ENCODE data around the gene DSE. TPM values are rescaled to one million over a fixed set of nuclear protein-coding genes. Genes with fewer than 3 reads are reported as not detected.

The DSE gene
- total and polyA plus RNA-seq, 2 donors (not counting 1 experiment from before 2014, with no cell fraction given) = 8.3 to 8.6 TPM

DNA sequence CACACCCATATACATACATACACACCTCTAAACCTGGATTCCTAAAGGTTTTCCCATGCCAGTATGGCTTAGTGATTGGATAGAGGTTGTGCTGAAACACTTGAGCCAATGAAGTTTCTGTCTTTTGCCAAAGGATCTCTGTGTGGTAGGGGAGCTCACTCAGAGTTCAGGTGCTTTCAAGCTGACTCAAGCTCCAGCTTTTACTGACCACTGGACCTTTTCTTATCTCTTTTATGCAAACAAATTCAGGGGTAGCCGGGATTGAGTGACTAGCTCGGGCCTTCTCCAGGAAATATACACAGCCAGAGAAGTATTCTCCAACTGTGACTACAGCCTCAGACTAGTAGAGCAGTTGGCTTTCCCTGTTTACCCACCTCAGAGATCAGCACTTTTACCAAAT is 21.5 kb upstream of the DSE start:
- no peaks in the 10 kb centered on the region for H3K4me1 ChIP-seq (ENCODE audit: control insufficient read depth in 2 of 2, insufficient read depth in 2 of 2, low read length in 2 of 2)
- H4K20me1 ChIP-seq (ENCODE audit: control insufficient read depth, insufficient read depth, low read length, poor library complexity, severe bottlenecking) = no peaks in the 10 kb centered on the region
- no peaks in the 10 kb centered on the region for H3K4me1 Mint-ChIP-seq
- intact Hi-C loops (cut with micrococcal nuclease) = no loop called here
- H3K27ac Mint-ChIP-seq = no peak overlapping the region
- CTCF ChIA-PET = interaction anchor here (1.2 kb wide), 1 partner anchor 186 kb away, joined by 4 read pairs; no protein-coding TSS in a partner anchor
- POLR2A ChIA-PET = no interaction called here
- no peak overlapping the region for H3K4me3 ChIP-seq (ENCODE audit: control extremely low read depth in 1 of 5, extremely low read depth in 1 of 5, insufficient read depth in 1 of 5, low read depth in 2 of 5, low read length in 4 of 5)
- WGBS (ENCODE audit: insufficient coverage) = 50% methylated on average over 2 of the region's 2 CpGs
- no peak for ATAC-seq (ENCODE audit: low read depth)
- no peak overlapping the region for H3K4me2 ChIP-seq (replicated peaks; ENCODE audit: low read depth, low read length, poor library complexity, severe bottlenecking)
- TF ChIP-seq, protein P1, sequence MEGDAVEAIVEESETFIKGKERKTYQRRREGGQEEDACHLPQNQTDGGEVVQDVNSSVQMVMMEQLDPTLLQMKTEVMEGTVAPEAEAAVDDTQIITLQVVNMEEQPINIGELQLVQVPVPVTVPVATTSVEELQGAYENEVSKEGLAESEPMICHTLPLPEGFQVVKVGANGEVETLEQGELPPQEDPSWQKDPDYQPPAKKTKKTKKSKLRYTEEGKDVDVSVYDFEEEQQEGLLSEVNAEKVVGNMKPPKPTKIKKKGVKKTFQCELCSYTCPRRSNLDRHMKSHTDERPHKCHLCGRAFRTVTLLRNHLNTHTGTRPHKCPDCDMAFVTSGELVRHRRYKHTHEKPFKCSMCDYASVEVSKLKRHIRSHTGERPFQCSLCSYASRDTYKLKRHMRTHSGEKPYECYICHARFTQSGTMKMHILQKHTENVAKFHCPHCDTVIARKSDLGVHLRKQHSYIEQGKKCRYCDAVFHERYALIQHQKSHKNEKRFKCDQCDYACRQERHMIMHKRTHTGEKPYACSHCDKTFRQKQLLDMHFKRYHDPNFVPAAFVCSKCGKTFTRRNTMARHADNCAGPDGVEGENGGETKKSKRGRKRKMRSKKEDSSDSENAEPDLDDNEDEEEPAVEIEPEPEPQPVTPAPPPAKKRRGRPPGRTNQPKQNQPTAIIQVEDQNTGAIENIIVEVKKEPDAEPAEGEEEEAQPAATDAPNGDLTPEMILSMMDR (IDR thresholded peaks at IDR 0.05) = no peak
- no peak for TF ChIP-seq EZH2 (IDR thresholded peaks at IDR 0.05; ENCODE audit: borderline replicate concordance, insufficient read depth, low read depth, low read length, poor library complexity, severe bottlenecking)
- H2AFZ ChIP-seq (ENCODE audit: insufficient read depth, low read depth, low read length, poor library complexity, severe bottlenecking) = no peak overlapping the region
- no peak overlapping the region for H3K27ac ChIP-seq (ENCODE audit: low read length in 2 of 2)
- H3K36me3 ChIP-seq (replicated peaks in 1 of 2; ENCODE audit: control extremely low read depth in 1 of 2, control insufficient read depth in 1 of 2, extremely low read depth in 1 of 2, insufficient read depth in 2 of 2, low read length in 1 of 2) = no peaks in the 10 kb centered on the region
- H3K27me3 Mint-ChIP-seq = no peaks in the 10 kb centered on the region
- H3K27me3 ChIP-seq (replicated peaks in 1 of 4; ENCODE audit: control extremely low read depth in 1 of 4, control insufficient read depth in 3 of 4, insufficient read depth in 4 of 4, low read length in 3 of 4) = no peaks in the 10 kb centered on the region
- DNase-seq = no peak
- H3K9me3 Mint-ChIP-seq (ENCODE audit: insufficient read depth) = no peaks in the 10 kb centered on the region
- H3K4me3 Mint-ChIP-seq = no peak overlapping the region
- H3K79me2 ChIP-seq (ENCODE audit: control insufficient read depth, insufficient read depth, low read length) = no peaks in the 10 kb centered on the region
- H3K9me3 ChIP-seq (ENCODE audit: control extremely low read depth in 1 of 3, control insufficient read depth in 2 of 3, insufficient read depth in 1 of 3, low read length in 2 of 3) = peaks cover 0 to 3% (median 0%) of the 10 kb centered on the region in 3 donors
- no peak overlapping the region for H3K9ac ChIP-seq (ENCODE audit: low read length)

- no peak for TF ChIP-seq EZH2 (IDR thresholded peaks at IDR 0.05; ENCODE audit: borderline replicate concordance, insufficient read depth, low read depth, low read length, poor library complexity, severe bottlenecking)
- TF ChIP-seq, protein P1 (IDR thresholded peaks at IDR 0.05) = no peak
- no peaks in the 10 kb centered on the region for H3K27me3 ChIP-seq (replicated peaks in 1 of 4; ENCODE audit: control extremely low read depth in 1 of 4, control insufficient read depth in 3 of 4, insufficient read depth in 4 of 4, low read length in 3 of 4)
- CTCF ChIA-PET = interaction anchor here (0.7 to 1.6 kb wide), 3 partner anchors 11 to 84 kb away, joined by 3 to 5 read pairs (median 3); no protein-coding TSS in a partner anchor
- H3K4me3 ChIP-seq (ENCODE audit: control extremely low read depth in 1 of 5, extremely low read depth in 1 of 5, insufficient read depth in 1 of 5, low read depth in 2 of 5, low read length in 4 of 5) = no peak overlapping the region
- Mint-ChIP-seq H3K27ac (no peak overlapping the region), H3K27me3 (no peaks in the 10 kb centered on the region), H3K4me1 (no peaks in the 10 kb centered on the region), H3K9me3 (ENCODE audit: insufficient read depth) (no peaks in the 10 kb centered on the region), H3K4me3 (no peak overlapping the region)
- POLR2A ChIA-PET = interaction anchor here (0.7 kb wide), 1 partner anchor 168 kb away, joined by 6 read pairs; no protein-coding TSS in a partner anchor
- WGBS (ENCODE audit: insufficient coverage) = no CpG with 5 or more reads among the region's 2 CpGs
- H3K27ac ChIP-seq (ENCODE audit: low read length in 2 of 2) = no peak overlapping the region
- no peaks in the 10 kb centered on the region for H3K4me1 ChIP-seq (ENCODE audit: control insufficient read depth in 2 of 2, insufficient read depth in 2 of 2, low read length in 2 of 2)
- ATAC-seq (ENCODE audit: low read depth) (no peak), DNase-seq (no peak)
- no peak overlapping the region for H3K9ac ChIP-seq (ENCODE audit: low read length)
- H4K20me1 ChIP-seq (ENCODE audit: control insufficient read depth, insufficient read depth, low read length, poor library complexity, severe bottlenecking) = no peaks in the 10 kb centered on the region
- intact Hi-C loops (cut with micrococcal nuclease) = no loop called here
- no peaks in the 10 kb centered on the region for H3K36me3 ChIP-seq (replicated peaks in 1 of 2; ENCODE audit: control extremely low read depth in 1 of 2, control insufficient read depth in 1 of 2, extremely low read depth in 1 of 2, insufficient read depth in 2 of 2, low read length in 1 of 2)
- peaks cover 0 to 3% (median 0%) of the 10 kb centered on the region in 3 donors for H3K9me3 ChIP-seq (ENCODE audit: control extremely low read depth in 1 of 3, control insufficient read depth in 2 of 3, insufficient read depth in 1 of 3, low read length in 2 of 3)
- H2AFZ ChIP-seq (ENCODE audit: insufficient read depth, low read depth, low read length, poor library complexity, severe bottlenecking) = no peak overlapping the region
- H3K79me2 ChIP-seq (ENCODE audit: control insufficient read depth, insufficient read depth, low read length) = no peaks in the 10 kb centered on the region
- no peak overlapping the region for H3K4me2 ChIP-seq (replicated peaks; ENCODE audit: low read depth, low read length, poor library complexity, severe bottlenecking)
Measured at GRCh38 chr6:116351101-116351500, 19.6 kb upstream of the DSE start.
